GM18909 (cell line): ENCODE data around the gene WWOX.

Experiments used
- ATAC-seq: cut with Tn5 transposase; IDR thresholded peaks from one replicate; pipeline ENCODE4 v1.9.1; 2021; ENCODE audit warnings: mild to moderate bottlenecking; ENCODE audit not compliant: unreplicated experiment, poor library complexity

WWOX gene

DNA sequence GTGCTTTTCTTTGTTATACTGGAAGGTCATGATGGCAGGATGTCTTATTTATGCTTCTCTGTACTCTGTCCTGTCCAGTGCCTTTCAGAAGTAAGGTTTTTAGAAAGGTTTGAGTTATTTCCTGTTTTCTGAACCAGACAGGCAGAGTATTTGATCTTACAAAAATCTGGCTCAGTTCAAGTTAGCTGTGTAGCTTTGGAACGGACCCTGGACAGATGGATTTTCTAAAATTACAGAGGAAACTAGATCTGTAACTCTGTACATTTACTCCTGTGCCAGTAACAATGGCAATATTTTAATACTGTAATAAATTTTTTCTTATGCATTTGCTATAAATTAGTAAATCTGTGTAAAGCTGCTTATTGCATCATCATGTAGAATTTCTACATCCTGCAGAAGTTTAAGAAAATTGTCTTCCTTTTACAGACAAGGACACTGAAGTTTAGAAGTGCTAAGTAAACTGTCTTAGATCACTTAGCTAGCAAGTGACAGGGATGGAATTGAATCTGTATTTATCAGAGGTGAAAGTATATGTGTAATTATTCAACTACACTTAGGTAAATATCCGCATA lies 347.6 kb downstream of the WWOX start:
- no peak for ATAC-seq

DNA sequence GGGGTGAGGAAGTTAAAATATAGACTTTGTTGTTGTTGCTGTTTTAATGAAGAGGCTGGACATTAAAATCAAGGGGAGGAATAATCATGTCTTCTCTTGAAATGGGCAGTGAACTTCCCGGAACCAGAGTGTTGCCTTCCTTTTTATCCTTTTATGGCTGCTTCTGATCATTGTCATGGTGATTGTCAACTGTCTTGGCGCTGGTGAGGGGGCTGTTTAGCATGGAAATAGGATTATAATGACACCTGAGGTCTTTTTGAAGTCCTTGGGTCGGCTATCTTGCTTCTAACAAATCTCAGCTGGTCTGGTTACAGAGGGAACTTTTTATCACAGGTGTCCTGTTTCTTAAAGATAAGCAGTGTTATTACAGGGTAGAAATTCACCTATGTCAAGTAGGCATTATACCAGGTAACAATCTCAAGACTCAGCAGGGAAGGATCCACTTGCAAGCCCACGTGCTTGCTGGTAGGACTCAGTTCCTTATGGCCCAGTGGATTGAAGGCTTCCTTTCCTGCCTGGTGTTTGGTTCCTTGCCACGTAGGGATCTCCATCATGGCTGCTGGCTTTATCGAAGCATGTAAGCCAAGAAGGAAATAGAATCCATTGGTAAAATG lies 349.3 kb downstream of the WWOX start:
- no peak for ATAC-seq

DNA sequence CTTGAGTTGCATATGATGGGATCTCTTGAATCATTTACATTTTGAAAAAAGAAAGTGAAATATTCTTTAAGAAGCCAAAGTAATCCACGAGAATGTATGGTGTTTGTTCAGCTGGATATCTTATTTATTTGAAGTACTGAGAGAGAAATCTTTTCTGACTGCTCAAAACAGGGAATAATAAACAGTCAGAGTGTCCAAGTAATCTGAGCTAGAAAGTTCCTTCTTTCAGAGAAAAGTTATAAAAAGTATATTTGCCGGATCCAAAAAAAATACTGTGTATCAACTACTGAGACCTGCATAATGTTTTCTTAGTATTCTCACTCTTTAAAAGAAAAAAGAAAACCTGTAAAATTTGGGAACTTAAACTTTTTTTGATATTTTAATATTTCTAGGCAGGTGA lies 350.8 kb downstream of the WWOX start:
- ATAC-seq: no peak

DNA sequence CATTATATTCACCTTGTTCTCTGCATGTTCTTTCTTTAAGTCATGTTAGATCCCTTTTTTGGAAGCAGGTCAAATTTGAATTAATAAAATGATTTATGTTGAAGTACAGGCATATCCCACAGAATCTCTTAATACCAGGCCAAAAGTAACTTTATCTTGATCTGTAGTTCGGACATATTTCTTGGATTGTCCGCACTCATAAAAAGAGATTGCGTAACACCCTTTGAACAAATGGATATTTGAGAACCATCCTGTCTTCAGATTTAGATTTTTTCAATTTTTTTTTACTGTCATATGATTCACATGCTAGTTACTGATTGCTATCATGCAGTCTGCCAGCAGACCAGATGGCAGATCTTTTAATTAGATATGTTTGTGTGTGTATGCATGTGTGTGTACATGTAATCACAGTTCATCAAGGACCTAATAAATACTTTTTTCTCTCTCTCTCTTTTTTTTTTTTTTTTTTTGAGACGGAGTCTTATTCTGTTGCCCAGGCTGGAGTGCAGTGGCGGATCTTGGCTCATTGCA lies 352.6 kb downstream of the WWOX start:
- no peak for ATAC-seq

DNA sequence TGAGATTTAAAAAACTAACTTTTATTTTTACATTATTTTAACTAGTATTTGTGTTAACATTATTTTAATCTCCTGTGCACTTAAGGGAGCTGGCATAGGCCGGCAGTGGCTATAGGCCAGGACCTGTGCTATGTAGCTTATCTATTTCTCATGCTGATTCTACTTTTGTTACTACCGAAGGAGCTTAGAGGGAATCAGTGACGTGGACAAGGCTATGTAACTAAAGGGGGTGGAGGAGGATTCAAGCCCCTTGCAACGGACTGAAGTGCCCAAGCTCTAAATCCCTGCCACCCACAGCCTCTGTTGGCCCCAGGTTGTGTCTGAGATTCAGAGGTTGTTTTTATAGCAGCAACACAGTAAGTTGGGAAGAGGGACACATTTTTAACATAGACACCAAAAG lies 356.4 kb downstream of the WWOX start:
- ATAC-seq: no peak

DNA sequence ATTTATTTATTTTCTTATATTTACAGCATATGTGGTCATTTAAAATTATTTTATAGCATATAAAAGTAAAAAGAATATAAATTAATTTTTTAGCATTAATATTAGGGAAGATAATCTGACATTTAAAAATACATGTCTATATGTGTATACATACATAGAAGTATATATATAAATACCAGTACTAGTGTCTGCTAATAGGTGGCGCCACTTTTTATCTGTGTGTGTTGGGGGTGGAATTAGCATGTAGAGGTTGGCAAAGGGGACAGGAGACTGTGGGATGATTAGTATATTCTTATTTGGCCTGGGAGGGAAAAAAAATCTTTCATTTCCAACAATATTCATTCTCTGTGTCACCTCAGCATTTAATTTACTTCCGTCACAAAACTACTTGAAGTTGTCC lies 359.1 kb downstream of the WWOX start:
- no peak for ATAC-seq

DNA sequence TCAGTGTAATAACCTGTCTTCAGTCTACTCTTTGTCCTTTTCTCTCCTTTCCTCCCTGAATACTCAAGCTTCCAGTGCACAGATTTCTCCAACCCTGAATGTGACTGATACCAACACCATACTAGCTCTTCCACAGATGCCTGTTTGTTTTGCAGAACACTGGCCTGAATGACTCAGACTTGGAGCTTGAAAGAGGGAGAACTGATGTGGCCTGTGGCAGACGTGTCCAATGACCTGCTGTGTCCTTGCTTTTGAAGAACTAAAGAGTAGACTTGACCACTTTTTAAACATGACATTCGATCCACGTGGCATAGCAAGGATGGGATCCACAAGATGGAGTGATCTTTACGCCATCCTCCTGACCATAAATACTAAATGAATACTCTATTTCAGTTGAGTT lies 361.0 kb downstream of the WWOX start:
- no peak for ATAC-seq

DNA sequence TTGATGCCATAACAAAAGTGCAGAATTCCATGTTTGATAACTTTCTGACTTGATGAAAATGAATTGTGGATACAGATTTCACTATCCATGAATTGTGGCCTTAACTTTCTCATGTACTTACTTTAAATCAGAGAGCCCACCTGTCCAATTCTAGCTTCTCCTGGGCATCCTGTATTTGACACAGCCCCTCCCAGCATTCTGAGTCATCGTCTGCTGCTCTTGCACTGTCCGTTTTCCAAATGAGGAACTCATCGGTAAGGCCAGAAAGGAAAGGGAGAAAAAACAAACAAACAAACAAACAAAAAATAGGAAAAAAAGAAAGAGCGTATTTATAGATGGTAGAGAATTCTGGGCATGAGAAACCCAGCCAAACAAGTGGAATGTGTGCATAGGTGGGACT lies 361.6 kb downstream of the WWOX start:
- no peak for ATAC-seq

DNA sequence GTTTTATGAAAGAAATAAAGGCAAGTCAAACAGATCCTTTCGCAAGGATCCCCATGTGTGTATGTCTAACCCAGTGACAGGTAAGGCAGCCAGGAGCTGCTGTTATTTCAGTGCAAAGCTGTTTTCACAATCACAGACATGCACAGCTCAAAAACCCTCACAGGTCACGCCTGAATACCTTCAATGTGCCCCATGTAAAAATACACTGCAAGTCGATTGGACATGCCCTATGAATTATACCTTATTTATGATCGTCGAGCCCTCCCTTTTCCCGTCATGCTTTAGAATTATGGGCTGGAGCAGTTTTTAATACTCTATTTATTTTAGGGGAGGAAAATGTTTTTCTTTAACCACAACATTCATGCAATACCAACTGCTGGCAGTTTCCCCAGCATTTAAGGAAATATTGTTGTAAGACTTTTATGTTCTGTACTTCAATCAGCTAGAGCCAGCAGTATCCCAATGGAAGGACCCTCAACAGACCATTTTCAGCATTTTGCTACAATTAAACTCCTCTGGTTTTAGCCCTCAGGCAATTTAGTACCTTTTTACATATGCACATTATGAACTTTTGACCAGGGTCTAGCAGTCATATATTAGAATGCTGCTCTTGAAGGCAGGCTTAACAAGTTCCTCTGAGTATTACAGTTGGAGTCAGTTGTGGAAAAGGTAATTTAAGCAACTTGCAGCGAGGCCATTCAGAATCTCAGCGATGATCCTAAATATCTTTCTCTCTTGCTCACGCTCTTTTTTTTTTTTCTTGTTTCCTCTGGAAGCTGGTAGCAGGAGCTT lies 362.2 kb downstream of the WWOX start:
- no peak for ATAC-seq

DNA sequence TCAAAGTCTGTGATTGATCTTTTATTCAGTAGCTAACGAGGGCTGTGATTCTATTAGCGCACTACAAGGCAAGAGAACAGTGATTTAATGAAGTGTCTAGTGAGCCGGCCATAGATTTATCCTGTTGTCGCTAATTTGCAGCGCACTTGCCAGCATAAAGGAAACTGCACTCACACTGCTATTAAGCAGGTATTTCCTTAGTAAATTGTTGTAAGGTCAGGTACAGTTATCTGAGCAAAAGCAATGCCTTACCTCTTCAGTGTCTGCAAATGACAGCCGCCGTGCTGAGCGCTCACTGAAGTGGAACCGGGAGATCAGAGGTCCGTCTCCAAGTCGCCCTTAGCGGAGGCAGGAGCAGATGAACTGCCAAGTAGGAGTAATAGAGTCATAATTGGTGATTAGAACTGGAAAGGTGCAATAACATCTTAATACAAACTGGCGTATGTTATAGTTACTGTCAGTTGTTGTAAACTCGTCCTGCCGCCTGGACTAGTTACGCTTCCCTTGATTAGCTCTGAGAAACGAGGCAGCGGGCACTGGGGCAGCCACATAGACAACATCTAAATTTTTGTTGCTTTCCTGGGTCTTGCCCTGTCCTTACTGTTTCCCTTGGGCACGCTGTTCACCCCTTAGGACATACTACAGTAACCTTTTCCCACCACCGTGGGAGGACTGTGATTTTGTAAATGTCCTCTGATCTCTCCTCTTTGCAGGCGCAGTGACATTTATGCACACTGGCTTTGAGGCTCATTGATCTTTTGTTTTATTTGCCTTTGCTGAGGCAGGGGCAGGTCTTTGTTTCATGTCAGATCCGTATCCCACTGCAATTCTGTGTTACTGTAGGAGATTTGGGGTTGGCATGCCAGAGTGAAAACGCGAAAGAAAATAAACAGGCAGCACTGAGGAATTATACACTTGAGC lies 363.1 kb downstream of the WWOX start:
- no peak for ATAC-seq

DNA sequence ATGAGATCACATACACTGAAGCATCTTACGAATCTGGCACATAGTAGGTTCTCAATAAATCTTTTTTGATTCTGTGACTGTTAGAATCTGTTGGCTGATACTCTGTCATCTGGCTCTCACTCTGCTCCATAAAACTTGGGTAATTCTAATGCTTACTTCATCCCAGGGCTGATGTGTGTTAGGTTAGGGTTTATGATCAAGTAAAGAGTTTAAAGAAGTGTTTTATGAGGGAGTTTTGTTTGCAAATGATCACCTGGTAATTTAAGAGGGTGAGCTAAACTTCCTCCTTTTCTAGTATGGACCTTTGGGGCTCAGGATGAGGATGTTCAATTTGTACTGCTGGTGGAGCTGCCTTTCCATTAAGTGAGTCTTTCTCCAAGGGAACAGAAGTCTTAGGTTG lies 364.1 kb downstream of the WWOX start:
- no peak for ATAC-seq

DNA sequence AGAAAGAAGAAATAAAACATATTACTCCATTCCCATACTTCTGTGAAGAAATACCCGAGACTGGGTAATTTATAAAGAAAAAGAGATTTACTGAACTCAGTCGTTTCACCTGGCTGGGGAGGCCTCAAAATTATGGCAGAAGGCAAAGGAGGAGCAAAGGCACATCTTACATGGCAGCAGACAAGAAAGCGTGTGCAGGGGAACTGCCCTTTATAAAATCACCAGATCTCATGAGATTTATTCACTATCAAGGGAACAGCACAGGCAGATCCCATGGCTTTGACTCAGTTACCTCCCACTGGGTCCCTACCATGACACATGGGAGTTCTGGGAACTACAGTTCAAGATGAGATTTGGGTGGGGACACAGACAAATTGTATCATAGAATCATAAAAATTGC lies 365.4 kb downstream of the WWOX start:
- no peak for ATAC-seq

DNA sequence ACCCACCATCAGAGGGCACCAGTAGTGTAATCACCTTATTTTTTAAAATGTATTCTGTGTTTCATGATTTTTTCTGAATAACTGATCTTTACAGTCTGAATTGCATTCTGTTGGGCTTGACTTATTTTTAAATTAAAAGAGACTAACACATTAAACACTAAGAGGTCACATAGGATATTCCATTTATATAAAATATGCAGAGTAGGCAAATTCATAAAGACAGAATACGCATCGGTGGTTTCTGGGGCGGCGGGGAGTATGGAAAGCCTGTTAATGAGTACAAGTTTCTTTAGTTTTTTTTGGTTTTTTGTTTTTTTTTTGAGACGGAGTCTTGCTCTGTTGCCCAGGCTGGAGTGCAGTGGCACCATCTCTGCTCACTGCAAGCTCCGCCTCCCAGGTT lies 366.3 kb downstream of the WWOX start:
- ATAC-seq: no peak

DNA sequence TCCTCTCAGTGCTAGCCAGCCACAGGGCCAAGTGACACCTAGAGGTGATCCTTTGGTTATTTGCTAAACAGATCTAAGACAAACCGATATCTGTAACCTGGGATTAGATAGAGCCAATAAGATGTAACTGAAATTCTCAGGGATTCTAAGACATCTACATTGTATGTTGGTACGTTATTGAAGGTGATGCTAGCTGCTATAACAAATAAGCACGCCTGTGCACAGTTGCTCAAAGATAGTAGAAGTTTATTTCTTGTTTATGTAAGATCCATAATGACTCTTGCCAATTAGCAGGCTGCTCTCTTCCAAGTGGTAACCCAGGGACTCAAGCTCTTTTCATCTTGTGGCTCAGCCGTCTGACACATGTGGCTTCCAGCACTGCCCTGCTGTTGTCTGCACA lies 370.3 kb downstream of the WWOX start:
- no peak for ATAC-seq

DNA sequence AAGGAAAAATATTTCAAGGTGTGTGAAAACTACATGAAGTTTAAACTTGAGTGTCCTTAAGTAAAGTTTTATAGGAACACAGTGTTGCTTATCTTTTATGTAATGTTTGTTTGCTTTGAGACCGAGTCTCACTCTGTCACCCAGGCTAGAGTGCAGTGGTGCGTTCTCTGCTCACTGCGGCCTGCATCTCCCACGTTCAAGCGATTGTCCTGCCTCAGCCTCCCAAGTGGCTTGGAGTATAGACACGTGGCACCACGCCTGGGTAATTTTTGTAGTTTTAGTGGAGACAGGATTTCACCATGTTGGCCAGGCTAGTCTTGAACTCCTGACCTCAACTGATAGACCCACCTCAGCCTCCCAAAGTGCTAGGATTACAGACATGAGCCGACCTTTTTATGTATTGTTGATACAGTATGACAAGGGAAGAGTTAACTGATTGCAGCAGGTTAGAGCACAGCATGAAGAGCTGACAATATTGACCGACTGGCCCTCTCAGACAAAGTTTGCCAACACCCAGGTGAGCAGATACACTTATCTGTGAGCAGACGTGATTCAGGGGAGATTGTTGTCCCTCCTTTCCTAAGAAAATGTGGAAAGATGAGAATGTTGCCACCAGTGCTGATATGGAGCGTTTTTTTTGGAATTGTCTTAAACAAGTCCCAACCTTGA lies 373.7 kb downstream of the WWOX start:
- no peak for ATAC-seq

DNA sequence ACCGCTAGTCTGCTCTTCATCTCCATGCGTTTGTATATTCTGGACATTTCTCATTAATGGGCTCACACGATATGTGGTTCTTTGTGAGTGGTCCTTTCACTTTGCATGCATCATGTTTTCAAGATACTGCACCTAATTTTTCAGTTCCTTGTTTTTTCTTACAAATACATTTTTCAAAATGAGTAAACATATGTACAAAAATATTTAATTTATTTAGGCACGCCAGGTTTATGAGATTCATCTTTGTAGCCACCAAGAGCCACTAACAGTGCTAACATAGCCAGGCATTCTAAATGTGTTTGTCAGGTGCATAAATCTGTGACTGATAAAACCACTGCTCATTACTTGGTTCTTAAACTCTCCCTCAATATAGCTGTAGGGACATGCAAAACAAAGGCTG lies 375.3 kb downstream of the WWOX start:
- peak; percentile 82 for ATAC-seq

DNA sequence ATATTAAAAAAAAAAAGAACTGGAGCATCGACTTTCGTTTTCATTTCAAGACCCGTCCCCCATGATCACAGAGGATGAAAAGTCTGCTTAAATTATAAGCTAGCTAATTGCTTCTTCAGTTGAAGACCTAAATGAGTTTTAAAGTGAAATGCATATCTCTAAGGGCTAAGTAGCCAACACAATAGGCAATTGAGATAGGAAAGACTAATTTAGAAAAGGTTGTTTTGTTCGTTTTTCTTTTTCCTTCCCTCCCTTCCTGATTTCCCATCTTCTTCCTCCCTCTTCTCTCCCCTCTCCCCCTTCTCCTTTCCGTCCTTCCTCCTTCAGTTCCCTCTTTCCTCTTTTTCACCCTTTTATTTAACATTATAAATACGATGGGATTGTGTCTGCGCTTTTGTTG lies 377.2 kb downstream of the WWOX start:
- ATAC-seq: no peak

DNA sequence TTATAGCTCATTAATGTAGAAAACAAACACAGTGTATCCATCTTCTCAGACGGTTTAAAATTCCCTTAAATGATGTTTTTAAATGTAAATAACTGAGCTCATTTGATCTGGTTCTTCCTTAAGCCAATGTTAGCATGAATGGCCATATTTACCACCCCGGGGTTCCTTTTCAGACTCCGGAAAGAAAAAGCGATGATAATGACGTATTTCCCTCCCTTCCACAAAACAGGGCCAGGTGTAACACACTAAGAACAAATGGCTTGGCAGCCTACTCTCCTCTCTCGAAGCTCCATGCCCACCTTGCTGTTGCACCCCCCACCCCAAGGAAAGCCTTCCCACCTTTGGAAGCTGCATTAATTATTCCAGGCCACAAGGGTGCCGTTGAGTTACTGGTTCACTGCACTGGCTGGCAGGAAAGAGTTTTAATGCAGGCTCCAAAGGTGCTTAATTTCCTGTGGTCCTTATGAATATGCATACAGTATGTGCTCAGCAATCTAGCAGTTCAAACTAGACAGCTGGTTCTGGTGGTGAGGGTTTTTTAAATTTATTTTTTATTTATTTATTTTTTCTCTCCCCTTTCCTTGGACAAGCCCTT lies 378.9 kb downstream of the WWOX start:
- ATAC-seq: no peak

DNA sequence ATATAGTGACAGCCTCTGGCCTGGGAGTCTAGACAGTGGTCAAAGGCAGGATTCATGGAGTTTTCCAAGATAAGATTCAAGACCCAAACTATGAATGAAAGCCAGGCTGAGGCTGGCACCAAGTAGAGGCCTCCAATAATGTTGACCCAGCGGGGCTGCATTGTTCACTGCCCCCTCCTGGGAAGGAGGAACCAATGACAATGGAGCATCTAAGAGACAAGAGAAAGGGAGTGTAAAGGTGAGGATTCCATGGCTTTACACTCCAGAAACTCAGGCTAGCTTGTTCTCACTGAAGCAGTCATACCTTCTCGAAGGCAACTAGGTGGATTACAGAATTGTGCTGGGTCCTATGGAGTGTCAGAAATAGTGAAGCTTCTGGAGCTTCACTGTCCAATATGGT lies 380.3 kb downstream of the WWOX start:
- no peak for ATAC-seq

DNA sequence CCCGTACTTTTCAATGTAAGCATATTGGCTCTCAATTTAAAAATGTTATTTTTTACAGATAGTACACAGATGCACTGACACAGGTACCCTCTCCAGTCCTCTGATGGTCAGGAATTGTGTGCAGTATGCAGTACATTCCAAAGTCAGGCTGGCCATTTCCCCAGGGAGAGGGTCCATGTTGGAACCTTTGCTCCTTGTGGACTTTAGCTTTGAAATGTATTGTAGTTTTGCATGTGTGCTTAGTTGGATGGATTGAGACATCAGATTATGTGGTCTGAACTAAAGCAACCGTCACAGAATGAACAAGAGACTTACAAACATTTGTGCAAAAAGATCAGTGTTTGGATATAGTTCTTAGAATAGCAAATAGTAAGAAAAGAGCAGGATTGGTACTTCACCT lies 381.1 kb downstream of the WWOX start:
- no peak for ATAC-seq
